ENCODE results near the gene MYH16. TPM values are rescaled to one million over a fixed set of nuclear protein-coding genes. Genes with fewer than 3 reads are reported as not detected.
A peak's percentile ranks its signal among the peaks of the same experiment; 100 is the strongest.

The MYH16 gene
- total and polyA plus RNA-seq, 9 of the 15 experiments (the other 6 are each of a cell fraction or from before 2014, with no cell fraction given): 0.09 TPM; not detected in 8

DNA sequence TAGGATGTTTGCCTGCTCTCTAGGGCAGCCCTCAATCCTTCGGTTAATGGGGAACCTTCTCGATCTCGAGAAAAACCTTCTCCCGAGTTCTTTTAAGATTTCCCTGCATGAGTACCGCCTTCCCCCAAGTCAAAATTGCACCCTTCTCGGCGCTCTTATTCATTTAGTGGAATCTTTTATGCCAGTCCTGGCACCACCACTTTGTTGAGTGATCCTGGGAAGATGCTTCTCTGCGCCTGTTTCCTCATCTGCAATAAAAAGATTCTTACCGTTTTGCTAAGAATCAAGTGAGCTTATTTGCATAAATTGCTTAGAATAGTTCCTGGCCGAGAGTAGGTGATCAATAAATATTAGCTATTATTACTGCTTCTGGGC is 53.8 kb downstream of the MYH16 start:
- Histone ChIP-seq H3K9ac (ENCODE audit: insufficient read depth in 1 of 2, low read depth in 2 of 2, low read length in 2 of 2) (peak overlapping the region; percentile 93 to 97), H3K36me3 (ENCODE audit: control insufficient read depth, insufficient read depth, low read length) (peaks cover 9% of the 10 kb centered on the region; the same call in 2 of the 3 replicates), H3K27me3 (ENCODE audit: control insufficient read depth in 2 of 2, insufficient read depth in 2 of 2, low read length in 2 of 2) (no peaks in the 10 kb centered on the region), H3K4me3 (peak overlapping the region; percentile 85), H3K9me1 (ENCODE audit: control insufficient read depth, insufficient read depth, low read length) (no peaks in the 10 kb centered on the region), H3K27ac (ENCODE audit: extremely low read depth, low read depth, low read length) (peak overlapping the region; percentile 84), H3K9me3 (replicated peaks; ENCODE audit: control insufficient read depth, insufficient read depth, low read depth, low read length) (no peaks in the 10 kb centered on the region), H3K79me2 (ENCODE audit: control insufficient read depth, insufficient read depth, low read length) (peaks cover 65% of the 10 kb centered on the region), H4K20me1 (replicated peaks; ENCODE audit: control insufficient read depth, insufficient read depth, low read length) (no peaks in the 10 kb centered on the region), H3K4me2 (ENCODE audit: insufficient read depth, low read length) (peak overlapping the region; percentile 99), H3K4me1 (replicated peaks in 1 of 2; ENCODE audit: control insufficient read depth in 2 of 2, insufficient read depth in 2 of 2, low read length in 2 of 2) (peaks cover 31 to 39% of the 10 kb centered on the region in 2 experiments), H2AFZ (ENCODE audit: low read depth, low read length) (peak overlapping the region; percentile 98)
- no peak for DNase-seq (ENCODE audit: extremely low read depth in 1 of 4, low spot score in 3 of 4)
- CTCF ChIA-PET (ENCODE audit: low intra/inter-chr PET ratio): no interaction called here
- under 1% methylated on average over 10 of the region's 10 CpGs for WGBS (ENCODE audit: insufficient coverage, low coverage, missing lambda C conversion rate)
- ATAC-seq: no peak
- no peak for FAIRE-seq
- in situ Hi-C loops (cut with MboI): no loop called here
- no TSS peak for BruUV-seq (replicated peaks)
- POLR2A ChIA-PET: interaction anchor here (0.6 kb wide), 1 partner anchor 214 kb away, joined by 5 read pairs; no protein-coding TSS in a partner anchor
- intact Hi-C loops (cut with micrococcal nuclease): loop anchor here (5.0 kb wide), 2 partner anchors 36 to 61 kb away; no protein-coding TSS in a partner anchor
- TF ChIP-seq ZNF24 (IDR thresholded peaks at IDR 0.05) (no peak), MTA2 (IDR thresholded peaks at IDR 0.05; ENCODE audit: low read depth) (no peak), HOXB6 (CRISPR knock-in tag; IDR thresholded peaks at IDR 0.05; ENCODE audit: borderline replicate concordance) (no peak), OTX1 (CRISPR knock-in tag; IDR thresholded peaks at IDR 0.05) (no peak), EWSR1 (IDR thresholded peaks at IDR 0.05; ENCODE audit: borderline replicate concordance, low read depth, partially characterized antibody) (no peak), CEBPG (CRISPR knock-in tag; IDR thresholded peaks at IDR 0.05) (0 out of 2 replicates have a peak, but pooled peaks have one; percentile 3), CEBPG (tag; conservative IDR thresholded peaks at IDR 0.05 in 1 of 2, IDR thresholded peaks at IDR 0.05 in 1 of 2) (no peak), ZMIZ1 (IDR thresholded peaks at IDR 0.05; ENCODE audit: low read depth in 2 of 2, low read length in 2 of 2) (no peak), NR1H2 (CRISPR knock-in tag; IDR thresholded peaks at IDR 0.05) (0 out of 2 replicates have a peak, but pooled peaks have one; percentile 11), JUND (IDR thresholded peaks at IDR 0.05; ENCODE audit: borderline replicate concordance, low read depth, low read length) (no peak), JUND (tag; IDR thresholded peaks at IDR 0.05; ENCODE audit: borderline replicate concordance, low read depth, low read length) (no peak)
- TF ChIP-seq, protein P1, sequence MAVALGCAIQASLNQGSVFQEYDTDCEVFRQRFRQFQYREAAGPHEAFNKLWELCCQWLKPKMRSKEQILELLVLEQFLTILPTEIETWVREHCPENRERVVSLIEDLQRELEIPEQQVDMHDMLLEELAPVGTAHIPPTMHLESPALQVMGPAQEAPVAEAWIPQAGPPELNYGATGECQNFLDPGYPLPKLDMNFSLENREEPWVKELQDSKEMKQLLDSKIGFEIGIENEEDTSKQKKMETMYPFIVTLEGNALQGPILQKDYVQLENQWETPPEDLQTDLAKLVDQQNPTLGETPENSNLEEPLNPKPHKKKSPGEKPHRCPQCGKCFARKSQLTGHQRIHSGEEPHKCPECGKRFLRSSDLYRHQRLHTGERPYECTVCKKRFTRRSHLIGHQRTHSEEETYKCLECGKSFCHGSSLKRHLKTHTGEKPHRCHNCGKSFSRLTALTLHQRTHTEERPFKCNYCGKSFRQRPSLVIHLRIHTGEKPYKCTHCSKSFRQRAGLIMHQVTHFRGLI (CRISPR knock-in tag; IDR thresholded peaks at IDR 0.05): no peak
- TF ChIP-seq, protein P2, sequence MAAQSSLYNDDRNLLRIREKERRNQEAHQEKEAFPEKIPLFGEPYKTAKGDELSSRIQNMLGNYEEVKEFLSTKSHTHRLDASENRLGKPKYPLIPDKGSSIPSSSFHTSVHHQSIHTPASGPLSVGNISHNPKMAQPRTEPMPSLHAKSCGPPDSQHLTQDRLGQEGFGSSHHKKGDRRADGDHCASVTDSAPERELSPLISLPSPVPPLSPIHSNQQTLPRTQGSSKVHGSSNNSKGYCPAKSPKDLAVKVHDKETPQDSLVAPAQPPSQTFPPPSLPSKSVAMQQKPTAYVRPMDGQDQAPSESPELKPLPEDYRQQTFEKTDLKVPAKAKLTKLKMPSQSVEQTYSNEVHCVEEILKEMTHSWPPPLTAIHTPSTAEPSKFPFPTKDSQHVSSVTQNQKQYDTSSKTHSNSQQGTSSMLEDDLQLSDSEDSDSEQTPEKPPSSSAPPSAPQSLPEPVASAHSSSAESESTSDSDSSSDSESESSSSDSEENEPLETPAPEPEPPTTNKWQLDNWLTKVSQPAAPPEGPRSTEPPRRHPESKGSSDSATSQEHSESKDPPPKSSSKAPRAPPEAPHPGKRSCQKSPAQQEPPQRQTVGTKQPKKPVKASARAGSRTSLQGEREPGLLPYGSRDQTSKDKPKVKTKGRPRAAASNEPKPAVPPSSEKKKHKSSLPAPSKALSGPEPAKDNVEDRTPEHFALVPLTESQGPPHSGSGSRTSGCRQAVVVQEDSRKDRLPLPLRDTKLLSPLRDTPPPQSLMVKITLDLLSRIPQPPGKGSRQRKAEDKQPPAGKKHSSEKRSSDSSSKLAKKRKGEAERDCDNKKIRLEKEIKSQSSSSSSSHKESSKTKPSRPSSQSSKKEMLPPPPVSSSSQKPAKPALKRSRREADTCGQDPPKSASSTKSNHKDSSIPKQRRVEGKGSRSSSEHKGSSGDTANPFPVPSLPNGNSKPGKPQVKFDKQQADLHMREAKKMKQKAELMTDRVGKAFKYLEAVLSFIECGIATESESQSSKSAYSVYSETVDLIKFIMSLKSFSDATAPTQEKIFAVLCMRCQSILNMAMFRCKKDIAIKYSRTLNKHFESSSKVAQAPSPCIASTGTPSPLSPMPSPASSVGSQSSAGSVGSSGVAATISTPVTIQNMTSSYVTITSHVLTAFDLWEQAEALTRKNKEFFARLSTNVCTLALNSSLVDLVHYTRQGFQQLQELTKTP (IDR thresholded peaks at IDR 0.05; ENCODE audit: low read depth in 1 of 2, partially characterized antibody in 2 of 2): peak in 1 of 2 experiments; percentile 7

Data from K562 (cell line).